H1 (cell line): Measurements from ENCODE around the gene FOXP2. TPM values are rescaled to one million over a fixed set of nuclear protein-coding genes. Genes with fewer than 3 reads are reported as not detected.

Source experiments
- CTCF ChIA-PET: fragments of 300-600 bp; sonication (Branson Sonifier 250); formaldehyde crosslinking; loops from one replicate; lab custom pipeline; 2021; ENCODE audit not compliant: partially characterized antibody; lab: Charles Lee
- POLR2A ChIA-PET: fragments of 300-600 bp; sonication (Branson Sonifier 250); formaldehyde crosslinking; loops from one replicate; lab custom pipeline; 2021; ENCODE audit warnings: inconsistent platforms; ENCODE audit not compliant: partially characterized antibody; lab: Charles Lee
- DNase-seq, 2 experiments: peaks; one replicate each; pipeline versions ENCODE4 v3.0.0 to v3.0.0-alpha.2; 2010 to 2022; ENCODE audit warnings: low spot score in 2 of 2, low read depth in 1 of 2, mixed read lengths in 1 of 2
- FAIRE-seq: peaks from 2 replicates; lab custom pipeline; 2011; peaks lifted over from hg19 to GRCh38; lab: Jason Lieb, UNC
- H2AFZ ChIP-seq: 2 replicates; pipeline ENCODE4 v1.8.1; 2012; ENCODE audit warnings: low read length, inconsistent platforms
- H2AK5ac ChIP-seq: 2 replicates; pipeline ENCODE4 v1.6.1; 2013; ENCODE audit warnings: low read depth, low read length
- H2BK120ac ChIP-seq: replicated peaks from 2 replicates; pipeline ENCODE3; 2013; ENCODE audit warnings: low read depth, low read length, inconsistent platforms
- H2BK12ac ChIP-seq: 2 replicates; pipeline ENCODE4 v1.6.1; 2013; ENCODE audit warnings: low read depth, low read length
- H2BK15ac ChIP-seq: 2 replicates; pipeline ENCODE4 v1.6.1; 2013; ENCODE audit warnings: low read length
- H2BK20ac ChIP-seq: 2 replicates; pipeline ENCODE4 v1.6.1; 2013; ENCODE audit warnings: low read length
- H2BK5ac ChIP-seq: 2 replicates; pipeline ENCODE4 v1.6.1; 2013; ENCODE audit warnings: low read depth, low read length
- H3K14ac ChIP-seq: 2 replicates; pipeline ENCODE4 v1.6.1; 2013; ENCODE audit warnings: inconsistent platforms; ENCODE audit not compliant: insufficient read length
- H3K18ac ChIP-seq: 2 replicates; pipeline ENCODE4 v1.6.1; 2013; ENCODE audit warnings: low read length; ENCODE audit errors: extremely low read depth
- H3K23ac ChIP-seq: 2 replicates; pipeline ENCODE4 v1.6.1; 2013; ENCODE audit warnings: inconsistent platforms; ENCODE audit not compliant: insufficient read length
- H3K23me2 ChIP-seq: 2 replicates; pipeline ENCODE4 v1.6.1; 2013; ENCODE audit warnings: low read depth, low read length
- H3K27ac ChIP-seq: 2 replicates; pipeline ENCODE4 v1.6.1; 2011; ENCODE audit warnings: low read depth, low read length, inconsistent platforms
- H3K27me3 ChIP-seq, 4 experiments: replicated peaks in 1 of 4; 1 replicate in 1 of 4; 2 replicates in 3 of 4; pipeline versions ENCODE4 v1.6.1 to v1.8.1; 2011 to 2013; ENCODE audit warnings: low read length in 3 of 4, mild to moderate bottlenecking in 3 of 4, inconsistent platforms in 2 of 4, mixed read lengths in 2 of 4, moderate library complexity in 1 of 4; ENCODE audit not compliant: control insufficient read depth in 3 of 4, insufficient read depth in 3 of 4; ENCODE audit errors: extremely low read depth in 1 of 4
- H3K36me3 ChIP-seq, 4 experiments: 2 replicates each; pipeline versions ENCODE4 v1.6.1 to v1.8.1; 2011 to 2013; ENCODE audit warnings: mild to moderate bottlenecking in 4 of 4, low read length in 3 of 4, moderate library complexity in 2 of 4, control low read depth in 1 of 4, inconsistent platforms in 1 of 4; ENCODE audit not compliant: insufficient read depth in 4 of 4, control insufficient read depth in 2 of 4
- H3K4ac ChIP-seq: replicated peaks from 2 replicates; pipeline ENCODE3; 2013; ENCODE audit warnings: low read length, low read depth, mixed read lengths, inconsistent platforms; ENCODE audit not compliant: insufficient read length
- H3K4me1 ChIP-seq, 4 experiments: replicated peaks in 1 of 4; 1 replicate in 1 of 4; 2 replicates in 3 of 4; pipeline versions ENCODE4 v1.6.1 to v1.8.1; 2011 to 2013; ENCODE audit warnings: low read length in 3 of 4, inconsistent platforms in 2 of 4, mixed read lengths in 1 of 4; ENCODE audit not compliant: insufficient read depth in 4 of 4, control insufficient read depth in 3 of 4
- H3K4me2 ChIP-seq, 2 experiments: 2 replicates each; pipeline versions ENCODE4 v1.6.1 to v1.8.1; 2011 to 2013; ENCODE audit warnings: low read depth in 2 of 2, low read length in 2 of 2, control low read depth in 1 of 2, inconsistent platforms in 1 of 2, mild to moderate bottlenecking in 1 of 2; ENCODE audit not compliant: insufficient read depth in 1 of 2
- H3K4me3 ChIP-seq, 4 experiments: fragments of 200-600, 300-600 bp in 1 of 4; sonication (generic), shearing (Covaris generic), sonication (Bioruptor Twin) in 1 of 4; 2 replicates each; pipeline versions ENCODE4 v1.5.1 to v1.8.1; 2011 to 2016; ENCODE audit warnings: low read length in 4 of 4, low read depth in 3 of 4, control low read depth in 2 of 4, inconsistent platforms in 2 of 4, mild to moderate bottlenecking in 2 of 4, mixed read lengths in 1 of 4, moderate library complexity in 1 of 4; ENCODE audit not compliant: insufficient read depth in 2 of 4; ENCODE audit errors: extremely low read depth in 1 of 4
- H3K56ac ChIP-seq: replicated peaks from 2 replicates; pipeline ENCODE3; 2013; ENCODE audit warnings: low read depth, mild to moderate bottlenecking, mixed read lengths, low read length, inconsistent platforms; ENCODE audit not compliant: insufficient read length
- H3K79me1 ChIP-seq: 2 replicates; pipeline ENCODE4 v1.6.1; 2013; ENCODE audit warnings: low read depth, low read length, control low read depth
- H3K79me2 ChIP-seq, 2 experiments: 2 replicates each; pipeline versions ENCODE4 v1.6.1 to v1.8.1; 2012 to 2013; ENCODE audit warnings: low read length in 2 of 2, mild to moderate bottlenecking in 2 of 2, inconsistent platforms in 1 of 2; ENCODE audit not compliant: insufficient read depth in 2 of 2, control insufficient read depth in 1 of 2
- H3K9ac ChIP-seq, 4 experiments: replicated peaks in 1 of 4; 1 replicate in 1 of 4; 2 replicates in 3 of 4; pipeline versions ENCODE4 v1.6.1 to v1.8.1; 2011 to 2013; ENCODE audit warnings: low read depth in 3 of 4, low read length in 3 of 4, control low read depth in 2 of 4, mild to moderate bottlenecking in 2 of 4, moderate library complexity in 2 of 4, inconsistent platforms in 1 of 4; ENCODE audit errors: extremely low read depth in 1 of 4
- H3K9me3 ChIP-seq, 2 experiments: 2 replicates each; pipeline versions ENCODE4 v1.6.1 to v1.8.1; 2012 to 2013; ENCODE audit warnings: mild to moderate bottlenecking in 2 of 2, moderate library complexity in 2 of 2, control low read depth in 1 of 2, inconsistent platforms in 1 of 2, low read depth in 1 of 2, low read length in 1 of 2, mixed read lengths in 1 of 2; ENCODE audit not compliant: insufficient read depth in 2 of 2
- H4K20me1 ChIP-seq, 2 experiments: replicated peaks in 1 of 2; 2 replicates each; pipeline versions ENCODE3 to v1.8.1; 2011 to 2013; ENCODE audit warnings: inconsistent platforms in 2 of 2, low read length in 2 of 2, mild to moderate bottlenecking in 1 of 2; ENCODE audit not compliant: insufficient read depth in 2 of 2, control insufficient read depth in 1 of 2
- H4K5ac ChIP-seq: 2 replicates; pipeline ENCODE4 v1.6.1; 2013; ENCODE audit warnings: low read length, low read depth, mixed read lengths, inconsistent platforms; ENCODE audit not compliant: insufficient read length
- H4K8ac ChIP-seq: 2 replicates; pipeline ENCODE4 v1.8.0; 2013; ENCODE audit warnings: mild to moderate bottlenecking, moderate library complexity, low read length, inconsistent platforms; ENCODE audit not compliant: insufficient read depth; ENCODE audit errors: extremely low read depth
- H4K91ac ChIP-seq: replicated peaks from 2 replicates; pipeline ENCODE3; 2013; ENCODE audit warnings: low read length, mixed read lengths, inconsistent platforms; ENCODE audit not compliant: insufficient read length
- CBX5 ChIP-seq: fragments of 300-800, 300-1000 bp; sonication (generic); IDR thresholded peaks from 2 replicates; pipeline ENCODE4 v1.7.1; 2016; ENCODE audit warnings: antibody characterized with exemption, low read length, low read depth
- CHD1 ChIP-seq: IDR thresholded peaks from 2 replicates; pipeline ENCODE4 v1.6.1; 2012; ENCODE audit warnings: low read depth, low read length, improper control_type of control experiment
- GABPA ChIP-seq: IDR thresholded peaks from 2 replicates; pipeline ENCODE4 v1.6.1; 2011; ENCODE audit warnings: mild to moderate bottlenecking, low read length, moderate library complexity, borderline replicate concordance; ENCODE audit not compliant: insufficient read depth
- KDM5A ChIP-seq: fragments of 200-600 bp; IDR thresholded peaks from 2 replicates; pipeline ENCODE4 v1.7.1; 2012; ENCODE audit warnings: mild to moderate bottlenecking, low read length, inconsistent platforms, mixed read lengths
- POU5F1 ChIP-seq: IDR thresholded peaks from 2 replicates; pipeline ENCODE4 v1.6.1; 2011; ENCODE audit warnings: low read depth, mild to moderate bottlenecking, low read length, moderate library complexity
- RAD21 ChIP-seq, 2 experiments: IDR thresholded peaks in 1 of 2; conservative IDR thresholded peaks in 1 of 2; 2 replicates each; pipeline ENCODE4 v1.6.1; 2011; ENCODE audit warnings: low read depth in 2 of 2, low read length in 2 of 2, improper control_type of control experiment in 1 of 2, inconsistent platforms in 1 of 2, mild to moderate bottlenecking in 1 of 2, moderate library complexity in 1 of 2
- SIRT6 ChIP-seq: IDR thresholded peaks from one replicate; pipeline ENCODE4 v1.7.1; 2012; ENCODE audit warnings: low read length, inconsistent platforms
- SP2 ChIP-seq: IDR thresholded peaks from 2 replicates; pipeline ENCODE4 v1.6.1; 2012; ENCODE audit warnings: mild to moderate bottlenecking, low read length, inconsistent platforms
- SP4 ChIP-seq: IDR thresholded peaks from 2 replicates; pipeline ENCODE4 v1.6.1; 2012; ENCODE audit warnings: low read length, inconsistent platforms
- WGBS, 2 experiments: shearing (Covaris generic) in 1 of 2; methylation state at CpG; one replicate each; pipeline versions ENCODE4 v1.1.6 to v1.1.7; 2013 to 2015; ENCODE audit warnings: low lambda C conversion rate in 2 of 2, mixed read lengths in 2 of 2, inconsistent platforms in 1 of 2, low coverage in 1 of 2, missing lambda C conversion rate in 1 of 2; ENCODE audit not compliant: insufficient replicate concordance in 2 of 2, insufficient coverage in 1 of 2, insufficient read length in 1 of 2; ENCODE audit errors: extremely low coverage in 1 of 2, missing lambda C conversion rate in 1 of 2; 5-methylcytosine and 5-hydroxymethylcytosine counted together
- polyA plus RNA-seq, 7 experiments: library from polyadenylated mRNA; depleted of rRNA in 3 of 7; stranded (reverse) in 5 of 7; unstranded in 2 of 7; fragments of >200 nt in 5 of 7; fragments of 200-250 nt in 2 of 7; gene quantifications; 1 replicate in 5 of 7; 2 replicates in 1 of 7; 4 replicates in 1 of 7; pipeline versions ENCODE4 v1.2.1 to v1.2.3, GENCODE V29; 2011 to 2013; ENCODE audit warnings: missing spikeins in 2 of 7, mixed read lengths in 2 of 7
- total RNA-seq: library from RNA; stranded (reverse); fragmentation: NEBNext Ultra II Directional; extraction: Animal tissue kit (Norgen Biotek cat#: 25700); gene quantifications from 2 replicates; pipeline ENCODE4 v1.2.1, GENCODE V29; 2021
- TF ChIP-seq, protein P1 (sequence below): IDR thresholded peaks from 2 replicates; pipeline ENCODE4 v1.6.1; 2011; ENCODE audit warnings: low read length, improper control_type of control experiment

The FOXP2 gene
- total and polyA plus RNA-seq, 2 of the 8 experiments (the other 6 are each of a cell fraction or from before 2014, with no cell fraction given), result 0.09 to 0.43 TPM

- Histone ChIP-seq H3K14ac (no peak overlapping the region), H2BK120ac (no peak overlapping the region), H2BK15ac (no peak overlapping the region), H2AFZ (no peak overlapping the region), H3K4me3 (no peak overlapping the region), H3K9me3 (no peaks in the 10 kb centered on the region), H3K4me2 (no peak overlapping the region), H4K20me1 (no peaks in the 10 kb centered on the region), H3K18ac (no peak overlapping the region), H3K27me3 (no peaks in the 10 kb centered on the region), H3K27ac (no peak overlapping the region), H3K9ac (no peak overlapping the region), H4K8ac (no peak overlapping the region), H3K79me1 (no peaks in the 10 kb centered on the region), H4K5ac (no peak overlapping the region), H3K4me1 (peaks cover 0 to 9% (median 2%) of the 10 kb centered on the region in 4 experiments; a peak in 2 of 7 replicates), H3K23me2 (no peaks in the 10 kb centered on the region), H2BK12ac (no peak overlapping the region), H3K79me2 (no peaks in the 10 kb centered on the region), H2BK20ac (no peak overlapping the region), H3K56ac (no peak overlapping the region), H2AK5ac (no peak overlapping the region), H3K36me3 (no peaks in the 10 kb centered on the region), H2BK5ac (no peak overlapping the region), H3K23ac (no peak overlapping the region), H4K91ac (no peak overlapping the region), H3K4ac (no peak overlapping the region)
- ChIA-PET POLR2A (interaction anchor here (0.7 kb wide), 1 partner anchor 160 kb away, joined by 4 read pairs; no protein-coding TSS in a partner anchor), CTCF (interaction anchor here (0.6 to 1.4 kb wide), 8 partner anchors 10 to 661 kb away, joined by 3 to 6 read pairs (median 3); no protein-coding TSS in a partner anchor)
- FAIRE-seq, result peak; percentile 63
- no peak for DNase-seq
- WGBS, 2 experiments, result 71% methylated on average over 1 of the region's 1 CpG; no CpG with 5 or more reads in 1 of the 2 experiments
- TF ChIP-seq SP2 (no peak), KDM5A (no peak), POU5F1 (no peak), CHD1 (no peak), CBX5 (no peak), SP4 (no peak), GABPA (no peak), RAD21 (IDR thresholded peaks at IDR 0.05 in 1 of 2, conservative IDR thresholded peaks at IDR 0.05 in 1 of 2; ENCODE audit: low read depth in 2 of 2, low read length in 2 of 2) (peak; percentile 73 to 78), SIRT6 (no peak)
- TF ChIP-seq, protein P1, sequence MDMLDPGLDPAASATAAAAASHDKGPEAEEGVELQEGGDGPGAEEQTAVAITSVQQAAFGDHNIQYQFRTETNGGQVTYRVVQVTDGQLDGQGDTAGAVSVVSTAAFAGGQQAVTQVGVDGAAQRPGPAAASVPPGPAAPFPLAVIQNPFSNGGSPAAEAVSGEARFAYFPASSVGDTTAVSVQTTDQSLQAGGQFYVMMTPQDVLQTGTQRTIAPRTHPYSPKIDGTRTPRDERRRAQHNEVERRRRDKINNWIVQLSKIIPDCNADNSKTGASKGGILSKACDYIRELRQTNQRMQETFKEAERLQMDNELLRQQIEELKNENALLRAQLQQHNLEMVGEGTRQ, result no peak
Observed at GRCh38 chr7:114663502-114663901, 248.9 kb downstream of the FOXP2 start.
